IMR-90 (cell line): Measurements from ENCODE around the gene MUSTN1. TPM values are rescaled to one million over a fixed set of nuclear protein-coding genes. Genes with fewer than 3 reads are reported as not detected.

Experiments
- ATAC-seq: fragments of 200-7000 bp; cut with Tn5 transposase; 2 replicates; pipeline ENCODE4 v1.9.1; 2020; ENCODE audit warnings: low read depth, mild to moderate bottlenecking, moderate library complexity
- BruUV-seq: library from RNA; stranded (reverse); fragments of 400-500 nt; replicated peaks from 2 replicates; lab custom pipeline; 2021; lab: Mats Ljungman, UMichigan
- CTCF ChIA-PET: fragments of 300-600 bp; formaldehyde crosslinking; extraction: SDS; loops from one replicate; lab custom pipeline; 2021; ENCODE audit warnings: antibody characterized with exemption; lab: Yijun Ruan, JAX
- POLR2A ChIA-PET: fragments of 300-600 bp; sonication (Branson Sonifier 250); formaldehyde crosslinking; loops from one replicate; lab custom pipeline; 2022; ENCODE audit warnings: antibody characterized with exemption; ENCODE audit not compliant: unreplicated experiment; lab: Charles Lee
- DNase-seq: peaks from one replicate; pipeline ENCODE4 v3.0.0; 2013
- H2AFZ ChIP-seq: replicated peaks from 2 replicates; pipeline ENCODE3; 2013; ENCODE audit warnings: low read length, mild to moderate bottlenecking; ENCODE audit not compliant: poor library complexity
- H2AK5ac ChIP-seq: 2 replicates; pipeline ENCODE4 v1.6.1; 2013; ENCODE audit warnings: low read depth, low read length, inconsistent platforms
- H2AK9ac ChIP-seq: replicated peaks from 2 replicates; pipeline ENCODE3; 2013; ENCODE audit warnings: mild to moderate bottlenecking, low read depth, low read length, moderate library complexity; ENCODE audit not compliant: poor library complexity
- H2BK120ac ChIP-seq: 2 replicates; pipeline ENCODE4 v1.6.1; 2013; ENCODE audit warnings: low read depth, low read length, inconsistent platforms
- H2BK15ac ChIP-seq: 3 replicates; pipeline ENCODE4 v1.6.1; 2013; ENCODE audit warnings: low read depth, low read length, inconsistent platforms
- H2BK20ac ChIP-seq: 2 replicates; pipeline ENCODE4 v1.6.1; 2013; ENCODE audit warnings: low read depth, mild to moderate bottlenecking, inconsistent platforms, low read length, moderate library complexity
- H2BK5ac ChIP-seq: 2 replicates; pipeline ENCODE4 v1.6.1; 2013; ENCODE audit warnings: mild to moderate bottlenecking, low read depth, low read length, inconsistent platforms; ENCODE audit not compliant: poor library complexity, severe bottlenecking
- H3K14ac ChIP-seq: replicated peaks from 2 replicates; pipeline ENCODE4 v1.6.1; 2013; ENCODE audit warnings: low read depth, low read length, inconsistent platforms
- H3K18ac ChIP-seq: 2 replicates; pipeline ENCODE4 v1.6.1; 2013; ENCODE audit warnings: low read depth, low read length, control low read depth
- H3K23ac ChIP-seq: 2 replicates; pipeline ENCODE4 v1.6.1; 2013; ENCODE audit warnings: low read depth, low read length, inconsistent platforms
- H3K27ac ChIP-seq: 2 replicates; pipeline ENCODE4 v1.5.1; 2013; ENCODE audit warnings: mild to moderate bottlenecking, control low read depth, low read length; ENCODE audit not compliant: insufficient read depth
- H3K27me3 ChIP-seq: 2 replicates; pipeline ENCODE4 v1.6.1; 2013; ENCODE audit warnings: low read length; ENCODE audit not compliant: control insufficient read depth, insufficient read depth
- H3K36me3 ChIP-seq: 2 replicates; pipeline ENCODE4 v1.6.1; 2013; ENCODE audit warnings: low read length, mixed read lengths; ENCODE audit not compliant: control insufficient read depth, insufficient read depth
- H3K4ac ChIP-seq: 2 replicates; pipeline ENCODE4 v1.6.1; 2013; ENCODE audit warnings: low read depth, low read length, inconsistent platforms
- H3K4me1 ChIP-seq: 2 replicates; pipeline ENCODE4 v1.6.1; 2013; ENCODE audit warnings: low read length, mixed read lengths; ENCODE audit not compliant: control insufficient read depth, insufficient read depth
- H3K4me2 ChIP-seq: 2 replicates; pipeline ENCODE4 v1.6.1; 2013; ENCODE audit warnings: low read depth, mild to moderate bottlenecking, control low read depth, low read length, moderate library complexity
- H3K4me3 ChIP-seq: 2 replicates; pipeline ENCODE4 v1.5.1; 2013; ENCODE audit warnings: low read depth, mild to moderate bottlenecking, control low read depth, low read length, moderate library complexity; ENCODE audit not compliant: insufficient read depth
- H3K56ac ChIP-seq: 2 replicates; pipeline ENCODE4 v1.6.1; 2013; ENCODE audit warnings: low read length, inconsistent platforms; ENCODE audit not compliant: insufficient read depth; ENCODE audit errors: extremely low read depth
- H3K79me1 ChIP-seq, 2 experiments: 2 replicates each; pipeline ENCODE4 v1.6.1; 2013; ENCODE audit warnings: low read length in 2 of 2, inconsistent platforms in 1 of 2, low read depth in 1 of 2
- H3K9ac ChIP-seq: 2 replicates; pipeline ENCODE4 v1.6.1; 2013; ENCODE audit warnings: low read depth, low read length, control low read depth
- H3K9me1 ChIP-seq: 2 replicates; pipeline ENCODE4 v1.6.1; 2013; ENCODE audit warnings: low read length, inconsistent platforms; ENCODE audit not compliant: insufficient read depth
- H3K9me3 ChIP-seq: 2 replicates; pipeline ENCODE4 v1.6.1; 2013; ENCODE audit warnings: low read length; ENCODE audit not compliant: control insufficient read depth, insufficient read depth
- H4K20me1 ChIP-seq: 2 replicates; pipeline ENCODE4 v1.6.1; 2013; ENCODE audit warnings: low read length, inconsistent platforms; ENCODE audit not compliant: insufficient read depth
- H4K5ac ChIP-seq: 2 replicates; pipeline ENCODE4 v1.6.1; 2013; ENCODE audit warnings: mild to moderate bottlenecking, low read depth, low read length, control low read depth
- H4K8ac ChIP-seq, 2 experiments: 2 replicates each; pipeline ENCODE4 v1.6.1; 2013; ENCODE audit warnings: low read depth in 2 of 2, low read length in 2 of 2, control low read depth in 1 of 2, inconsistent platforms in 1 of 2
- H4K91ac ChIP-seq: 2 replicates; pipeline ENCODE4 v1.6.1; 2013; ENCODE audit warnings: low read depth, low read length, inconsistent platforms; ENCODE audit not compliant: insufficient read depth
- BHLHE40 ChIP-seq: fragments of 150-350 bp; IDR thresholded peaks from 2 replicates; pipeline ENCODE4 v1.6.1; 2016; ENCODE audit warnings: mild to moderate bottlenecking, low read depth, low read length
- ELK1 ChIP-seq: fragments of 150-350 bp; IDR thresholded peaks from 2 replicates; pipeline ENCODE4 v1.6.1; 2016; ENCODE audit warnings: low read depth, mild to moderate bottlenecking, low read length, moderate library complexity, borderline replicate concordance
- MAZ ChIP-seq: IDR thresholded peaks from 2 replicates; pipeline ENCODE4 v1.6.1; 2012; ENCODE audit warnings: low read depth, mild to moderate bottlenecking, low read length, improper control_type of control experiment, moderate library complexity, borderline replicate concordance
- NFE2L2 ChIP-seq: fragments of 150-350 bp; IDR thresholded peaks from 2 replicates; pipeline ENCODE4 v1.6.1; 2016; ENCODE audit warnings: low read depth, mild to moderate bottlenecking, low read length
- POLR2A ChIP-seq: IDR thresholded peaks from 2 replicates; pipeline ENCODE4 v1.6.1; 2012; ENCODE audit warnings: mild to moderate bottlenecking, low read depth, low read length
- RAD21 ChIP-seq: IDR thresholded peaks from 2 replicates; pipeline ENCODE4 v1.6.1; 2012; ENCODE audit warnings: low read length, improper control_type of control experiment
- RCOR1 ChIP-seq: IDR thresholded peaks from 2 replicates; pipeline ENCODE4 v1.6.1; 2012; ENCODE audit warnings: mild to moderate bottlenecking, low read length, improper control_type of control experiment; ENCODE audit not compliant: insufficient replicate concordance
- RFX5 ChIP-seq: IDR thresholded peaks from 2 replicates; pipeline ENCODE4 v1.8.0; 2012; ENCODE audit warnings: low read depth, mild to moderate bottlenecking, low read length, moderate library complexity
- whole genome bisulfite sequencing, 2 experiments: methylation state at CpG; one replicate each; pipeline versions ENCODE4 v1.1.5 to v1.1.7; 2013; ENCODE audit warnings: missing lambda C conversion rate in 2 of 2; ENCODE audit not compliant: insufficient read length in 1 of 2; ENCODE audit errors: extremely low coverage in 2 of 2; 5-methylcytosine and 5-hydroxymethylcytosine counted together
- dilution Hi-C: fragments of 300-500 bp; cut with HindIII; formaldehyde crosslinking; loops from one replicate; pipeline ENCODE4 v1.14.3; 2018; ENCODE audit warnings: low sequenced_read_pairs; ENCODE audit not compliant: unreplicated experiment
- in situ Hi-C: fragments of 300-500 bp; cut with MboI; formaldehyde crosslinking; loops from 3 replicates; pipeline ENCODE4 v1.14.3; 2019; ENCODE audit warnings: low sequenced_read_pairs, inconsistent platforms, mixed read lengths
- intact Hi-C: fragments of 100-400 bp; cut with micrococcal nuclease; formaldehyde crosslinking; loops from 2 replicates; pipeline ENCODE4 v1.10.0; 2022
- polyA plus RNA-seq, 3 experiments: library from polyadenylated mRNA; depleted of rRNA; stranded (reverse); fragments of >200 nt; gene quantifications; 2 replicates each; pipeline ENCODE4 v1.2.3, GENCODE V29; 2012; ENCODE audit warnings: low replicate concordance in 1 of 3
- total RNA-seq: library from RNA; depleted of rRNA; stranded (reverse); fragments of >200 nt; gene quantifications from 2 replicates; pipeline ENCODE4 v1.2.3, GENCODE V29; 2012
- TF ChIP-seq, protein P1 (sequence below): conservative IDR thresholded peaks from 2 replicates; pipeline ENCODE4 v1.5.1; 2012; ENCODE audit warnings: mild to moderate bottlenecking, low read depth, low read length, improper control_type of control experiment
- TF ChIP-seq, protein P2 (sequence below): fragments of 150-350 bp; IDR thresholded peaks from 2 replicates; pipeline ENCODE4 v1.6.1; 2017; ENCODE audit warnings: mild to moderate bottlenecking, antibody characterized with exemption, low read length, low read depth

The MUSTN1 gene
- total and polyA plus RNA-seq, 2 of the 4 experiments (the other 2 are of a cell fraction), result not detected

DNA sequence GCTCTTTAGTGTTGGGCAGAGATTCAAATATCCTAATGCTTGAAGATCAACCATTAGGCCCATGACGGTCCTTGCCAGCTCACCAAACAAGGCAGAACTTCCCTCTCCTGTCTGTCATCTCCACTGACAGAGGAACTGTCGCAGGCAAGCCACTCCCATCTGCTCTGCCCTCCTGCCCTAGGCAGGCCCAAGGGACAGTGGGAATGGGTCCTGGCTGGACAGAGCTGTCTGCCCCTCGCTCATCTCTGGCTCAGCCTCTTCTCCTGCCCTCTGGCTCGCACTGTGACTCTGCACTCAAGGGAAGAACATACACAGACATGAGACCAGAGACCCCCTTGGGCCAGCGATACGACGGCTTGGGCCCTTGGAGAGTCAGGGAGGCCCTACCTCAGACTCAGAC lies 7.6 kb upstream of the MUSTN1 start:
- H4K20me1 ChIP-seq, result no peaks in the 10 kb centered on the region; the same call in 1 of the 2 replicates
- POLR2A ChIA-PET, result no interaction called here
- H2AK5ac ChIP-seq, result no peak overlapping the region
- BruUV-seq, result no TSS peak
- H2BK120ac ChIP-seq, result no peak overlapping the region
- H2AFZ ChIP-seq, result no peak overlapping the region
- no peak overlapping the region for H3K14ac ChIP-seq
- DNase-seq (no peak), ATAC-seq (no peak)
- no peak overlapping the region for H4K91ac ChIP-seq
- CTCF ChIA-PET, result no interaction called here
- intact Hi-C loops, result no loop called here
- H2BK5ac ChIP-seq, result no peak overlapping the region
- H2BK15ac ChIP-seq, result no peak overlapping the region
- TF ChIP-seq, protein P1, sequence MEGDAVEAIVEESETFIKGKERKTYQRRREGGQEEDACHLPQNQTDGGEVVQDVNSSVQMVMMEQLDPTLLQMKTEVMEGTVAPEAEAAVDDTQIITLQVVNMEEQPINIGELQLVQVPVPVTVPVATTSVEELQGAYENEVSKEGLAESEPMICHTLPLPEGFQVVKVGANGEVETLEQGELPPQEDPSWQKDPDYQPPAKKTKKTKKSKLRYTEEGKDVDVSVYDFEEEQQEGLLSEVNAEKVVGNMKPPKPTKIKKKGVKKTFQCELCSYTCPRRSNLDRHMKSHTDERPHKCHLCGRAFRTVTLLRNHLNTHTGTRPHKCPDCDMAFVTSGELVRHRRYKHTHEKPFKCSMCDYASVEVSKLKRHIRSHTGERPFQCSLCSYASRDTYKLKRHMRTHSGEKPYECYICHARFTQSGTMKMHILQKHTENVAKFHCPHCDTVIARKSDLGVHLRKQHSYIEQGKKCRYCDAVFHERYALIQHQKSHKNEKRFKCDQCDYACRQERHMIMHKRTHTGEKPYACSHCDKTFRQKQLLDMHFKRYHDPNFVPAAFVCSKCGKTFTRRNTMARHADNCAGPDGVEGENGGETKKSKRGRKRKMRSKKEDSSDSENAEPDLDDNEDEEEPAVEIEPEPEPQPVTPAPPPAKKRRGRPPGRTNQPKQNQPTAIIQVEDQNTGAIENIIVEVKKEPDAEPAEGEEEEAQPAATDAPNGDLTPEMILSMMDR, result no peak
- TF ChIP-seq NFE2L2 (no peak), RAD21 (no peak), MAZ (no peak), POLR2A (no peak), RCOR1 (no peak), BHLHE40 (no peak), RFX5 (no peak), ELK1 (no peak)
- TF ChIP-seq, protein P2, sequence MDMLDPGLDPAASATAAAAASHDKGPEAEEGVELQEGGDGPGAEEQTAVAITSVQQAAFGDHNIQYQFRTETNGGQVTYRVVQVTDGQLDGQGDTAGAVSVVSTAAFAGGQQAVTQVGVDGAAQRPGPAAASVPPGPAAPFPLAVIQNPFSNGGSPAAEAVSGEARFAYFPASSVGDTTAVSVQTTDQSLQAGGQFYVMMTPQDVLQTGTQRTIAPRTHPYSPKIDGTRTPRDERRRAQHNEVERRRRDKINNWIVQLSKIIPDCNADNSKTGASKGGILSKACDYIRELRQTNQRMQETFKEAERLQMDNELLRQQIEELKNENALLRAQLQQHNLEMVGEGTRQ, result no peak
- no peaks in the 10 kb centered on the region; a peak in 1 of 4 replicates for H3K79me1 ChIP-seq
- no peak overlapping the region for H3K23ac ChIP-seq
- in situ Hi-C loops, result no loop called here
- H3K9ac ChIP-seq, result no peak overlapping the region
- 88% methylated on average over 3 of the region's 7 CpGs; no CpG with 5 or more reads in 1 of the 2 experiments for WGBS, 2 experiments
- H3K27ac ChIP-seq, result no peak overlapping the region
- no peak overlapping the region for H3K56ac ChIP-seq
- no peak overlapping the region for H3K4ac ChIP-seq
- H2BK20ac ChIP-seq, result no peak overlapping the region
- H3K27me3 ChIP-seq, result no peaks in the 10 kb centered on the region
- H4K8ac ChIP-seq, result no peak overlapping the region
- H3K4me3 ChIP-seq, result no peak overlapping the region
- no peaks in the 10 kb centered on the region for H3K9me3 ChIP-seq
- H3K36me3 ChIP-seq, result peaks cover 15% of the 10 kb centered on the region; the same call in 1 of the 2 replicates
- no peak overlapping the region for H3K4me2 ChIP-seq
- H2AK9ac ChIP-seq, result no peak overlapping the region
- no peak overlapping the region for H4K5ac ChIP-seq
- H3K18ac ChIP-seq, result no peak overlapping the region
- dilution Hi-C loops, result no loop called here
- H3K4me1 ChIP-seq, result peaks cover 4% of the 10 kb centered on the region; the same call in 1 of the 2 replicates
- H3K9me1 ChIP-seq, result peaks cover 7% of the 10 kb centered on the region; the same call in 1 of the 2 replicates
